Keratinocyte (primary cell): ENCODE measurements around the gene TTC32.

Source experiments
- EZH2 ChIP-seq: IDR thresholded peaks from one replicate; pipeline ENCODE4 v1.6.1; 2012; ENCODE audit warnings: inconsistent platforms, mild to moderate bottlenecking, low read length, moderate library complexity
- TF ChIP-seq, protein P1 (sequence below), 3 experiments: IDR thresholded peaks in 1 of 3; conservative IDR thresholded peaks in 1 of 3; optimal IDR thresholded peaks in 1 of 3; 2 replicates in 2 of 3; 3 replicates in 1 of 3; pipeline versions ENCODE3 to v1.5.1; 2011; ENCODE audit warnings: low read length in 3 of 3, mild to moderate bottlenecking in 3 of 3, moderate library complexity in 2 of 3, control low read depth in 1 of 3, inconsistent platforms in 1 of 3; ENCODE audit not compliant: insufficient read depth in 2 of 3; ENCODE audit errors: extremely low read depth in 1 of 3

DNA sequence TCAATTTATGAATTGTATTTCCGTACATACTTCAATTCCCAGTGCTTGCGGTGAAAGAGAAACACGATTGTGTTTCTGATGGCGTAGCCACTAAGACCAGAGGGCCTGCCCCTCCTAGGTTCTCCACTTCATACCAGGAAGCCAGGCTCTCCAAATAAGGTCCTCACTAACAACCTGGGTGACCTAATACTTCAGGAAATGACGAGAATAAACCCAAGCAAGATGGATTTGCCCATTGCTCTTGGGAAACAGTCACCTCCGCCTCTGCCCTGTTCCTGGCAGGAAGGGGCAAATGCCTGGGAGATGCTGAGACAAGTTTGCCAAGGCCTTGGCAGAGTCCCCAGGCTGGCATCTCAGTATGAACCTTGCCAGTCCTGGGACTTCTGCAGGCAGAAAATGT, 41.8 kb downstream of the TTC32 start:
- TF ChIP-seq, protein P1, sequence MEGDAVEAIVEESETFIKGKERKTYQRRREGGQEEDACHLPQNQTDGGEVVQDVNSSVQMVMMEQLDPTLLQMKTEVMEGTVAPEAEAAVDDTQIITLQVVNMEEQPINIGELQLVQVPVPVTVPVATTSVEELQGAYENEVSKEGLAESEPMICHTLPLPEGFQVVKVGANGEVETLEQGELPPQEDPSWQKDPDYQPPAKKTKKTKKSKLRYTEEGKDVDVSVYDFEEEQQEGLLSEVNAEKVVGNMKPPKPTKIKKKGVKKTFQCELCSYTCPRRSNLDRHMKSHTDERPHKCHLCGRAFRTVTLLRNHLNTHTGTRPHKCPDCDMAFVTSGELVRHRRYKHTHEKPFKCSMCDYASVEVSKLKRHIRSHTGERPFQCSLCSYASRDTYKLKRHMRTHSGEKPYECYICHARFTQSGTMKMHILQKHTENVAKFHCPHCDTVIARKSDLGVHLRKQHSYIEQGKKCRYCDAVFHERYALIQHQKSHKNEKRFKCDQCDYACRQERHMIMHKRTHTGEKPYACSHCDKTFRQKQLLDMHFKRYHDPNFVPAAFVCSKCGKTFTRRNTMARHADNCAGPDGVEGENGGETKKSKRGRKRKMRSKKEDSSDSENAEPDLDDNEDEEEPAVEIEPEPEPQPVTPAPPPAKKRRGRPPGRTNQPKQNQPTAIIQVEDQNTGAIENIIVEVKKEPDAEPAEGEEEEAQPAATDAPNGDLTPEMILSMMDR (optimal IDR thresholded peaks at IDR 0.05 in 1 of 3, IDR thresholded peaks at IDR 0.05 in 1 of 3, conservative IDR thresholded peaks at IDR 0.05 in 1 of 3; ENCODE audit: extremely low read depth in 1 of 3, insufficient read depth in 2 of 3, low read length in 3 of 3): no peak
- no peak for TF ChIP-seq EZH2
